Skeletal muscle tissue (tissue), 4 donors: ENCODE data around the gene TEKT3. TPM values are rescaled to one million over a fixed set of nuclear protein-coding genes. Genes with fewer than 3 reads are reported as not detected.

Source experiments
- H3K27ac ChIP-seq: one replicate; pipeline ENCODE4 v1.7.0; 2013; ENCODE audit warnings: mild to moderate bottlenecking, low read depth, low read length, inconsistent platforms
- H3K27me3 ChIP-seq, 3 donors: one replicate each; pipeline ENCODE4 v1.7.0; 2013; ENCODE audit warnings: low read length in 3 of 3; ENCODE audit not compliant: control insufficient read depth in 3 of 3, insufficient read depth in 3 of 3
- H3K36me3 ChIP-seq, 3 donors: one replicate each; pipeline ENCODE4 v1.7.0; 2013; ENCODE audit warnings: low read length in 3 of 3; ENCODE audit not compliant: control insufficient read depth in 3 of 3, insufficient read depth in 3 of 3
- H3K4me1 ChIP-seq, 3 donors: one replicate each; pipeline ENCODE4 v1.7.0; 2013; ENCODE audit warnings: low read length in 3 of 3, mild to moderate bottlenecking in 3 of 3; ENCODE audit not compliant: control insufficient read depth in 3 of 3, insufficient read depth in 3 of 3
- H3K4me3 ChIP-seq, 3 donors: one replicate each; pipeline ENCODE4 v1.7.0; 2013; ENCODE audit warnings: low read length in 3 of 3
- H3K9ac ChIP-seq, 3 donors: one replicate each; pipeline ENCODE4 v1.7.0; 2013; ENCODE audit warnings: low read length in 3 of 3, mild to moderate bottlenecking in 3 of 3, moderate library complexity in 2 of 3, low read depth in 1 of 3
- H3K9me3 ChIP-seq, 3 donors: one replicate each; pipeline ENCODE4 v1.7.0; 2013; ENCODE audit warnings: low read length in 3 of 3; ENCODE audit not compliant: control insufficient read depth in 3 of 3
- total RNA-seq: library from RNA; depleted of rRNA; stranded (reverse); fragments of >200 nt; gene quantifications from one replicate; pipeline ENCODE4 v1.2.3, GENCODE V29; 2014
- donor health status: Osteomylitis.

Gene TEKT3
- not detected for total RNA-seq

DNA sequence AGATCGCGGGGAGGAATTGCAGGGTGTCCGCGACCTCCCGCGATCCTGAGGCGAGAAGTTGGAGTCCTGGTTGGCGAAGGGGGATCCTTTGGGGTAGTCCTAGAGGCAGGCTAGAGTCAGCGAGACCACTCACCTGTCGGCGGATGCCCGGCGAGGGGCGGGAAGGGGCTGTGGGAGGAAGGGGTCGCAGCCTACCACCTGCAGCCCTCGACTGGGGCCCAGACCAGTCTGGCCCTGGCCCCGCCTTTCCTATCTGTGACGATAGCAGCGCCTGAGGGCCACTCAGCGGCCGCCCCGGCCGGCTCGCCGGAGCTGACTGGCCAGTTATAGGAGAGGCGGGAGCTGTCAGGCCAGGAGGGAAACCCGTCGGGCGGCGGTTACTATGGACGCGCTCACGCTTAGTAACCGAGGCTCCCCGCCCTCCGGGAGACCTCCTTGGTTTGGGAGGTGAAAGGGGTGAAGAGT is at the start of gene TEKT3:
TSS of gene TEKT3 (minus strand) at position 213 of the 465 bp plus-strand sequence. CDS start 10,012 bp downstream, outside the sequence.
- peaks cover 8 to 10% (median 9%) of the 10 kb centered on the region in 3 donors for H3K4me1 ChIP-seq
- H3K27ac ChIP-seq: no peak within 1 kb of the TSS
- H3K27me3 ChIP-seq: peaks cover 0 to 3% (median 0%) of the 10 kb centered on the region in 3 donors
- H3K4me3 ChIP-seq: peak within 1 kb of the TSS; percentile 75 to 84 (median 80)
- H3K36me3 ChIP-seq: no peaks in the 10 kb centered on the region
- peak within 1 kb of the TSS; percentile 50 to 79 (median 71) for H3K9ac ChIP-seq
- no peaks in the 10 kb centered on the region for H3K9me3 ChIP-seq

- no peak overlapping the region for H3K27ac ChIP-seq
- no peaks in the 10 kb centered on the region for H3K27me3 ChIP-seq
- H3K36me3 ChIP-seq: no peaks in the 10 kb centered on the region
- no peak overlapping the region for H3K4me3 ChIP-seq
- no peaks in the 10 kb centered on the region for H3K9me3 ChIP-seq
- H3K4me1 ChIP-seq: peaks cover 7 to 13% (median 8%) of the 10 kb centered on the region in 3 donors
- H3K9ac ChIP-seq: no peak overlapping the region
Measured at GRCh38 chr17:15388356-15389041, 47.1 kb upstream of the TEKT3 start.

- no peaks in the 10 kb centered on the region for H3K27me3 ChIP-seq
- H3K4me3 ChIP-seq: no peak overlapping the region
- H3K27ac ChIP-seq: no peak overlapping the region
- no peaks in the 10 kb centered on the region for H3K36me3 ChIP-seq
- H3K9ac ChIP-seq: no peak overlapping the region
- no peaks in the 10 kb centered on the region for H3K9me3 ChIP-seq
- H3K4me1 ChIP-seq: peaks cover 7 to 13% (median 8%) of the 10 kb centered on the region in 3 donors
Measured at GRCh38 chr17:15386083-15386482, 44.7 kb upstream of the TEKT3 start.

DNA sequence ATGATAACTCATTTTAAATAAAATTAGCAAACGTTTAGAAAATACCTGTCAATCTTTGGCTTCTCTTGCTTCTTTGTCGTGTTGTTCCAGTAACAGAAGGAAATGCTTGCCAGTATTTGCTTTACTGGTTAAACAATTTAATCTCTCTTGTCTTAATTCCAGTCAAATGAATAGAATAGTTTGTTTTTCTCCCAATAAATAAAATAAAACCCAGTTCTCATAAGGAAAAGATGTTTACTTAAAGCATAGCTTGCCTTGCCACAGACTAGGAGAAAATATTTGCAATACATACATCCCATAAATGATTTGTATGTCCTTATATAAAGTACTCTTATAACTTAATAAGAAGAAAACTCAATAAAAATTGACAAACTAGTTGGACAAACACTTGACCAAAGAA is 43.9 kb upstream of the TEKT3 start:
- H3K27ac ChIP-seq: no peak overlapping the region
- H3K9ac ChIP-seq: no peak overlapping the region
- H3K9me3 ChIP-seq: no peaks in the 10 kb centered on the region
- H3K4me1 ChIP-seq: peaks cover 7 to 13% (median 8%) of the 10 kb centered on the region in 3 donors
- no peak overlapping the region for H3K4me3 ChIP-seq
- H3K36me3 ChIP-seq: no peaks in the 10 kb centered on the region
- H3K27me3 ChIP-seq: no peaks in the 10 kb centered on the region

- Histone ChIP-seq H3K27ac (peak overlapping the region; percentile 55), H3K4me3 (peak overlapping the region; percentile 61 to 78 (median 70)), H3K9ac (peak overlapping the region; percentile 66 to 77 (median 75)), H3K9me3 (no peaks in the 10 kb centered on the region), H3K4me1 (peaks cover 7 to 13% (median 8%) of the 10 kb centered on the region in 3 donors), H3K27me3 (no peaks in the 10 kb centered on the region), H3K36me3 (no peaks in the 10 kb centered on the region)
Measured at GRCh38 chr17:15384142-15384787, 42.9 kb upstream of the TEKT3 start.

DNA sequence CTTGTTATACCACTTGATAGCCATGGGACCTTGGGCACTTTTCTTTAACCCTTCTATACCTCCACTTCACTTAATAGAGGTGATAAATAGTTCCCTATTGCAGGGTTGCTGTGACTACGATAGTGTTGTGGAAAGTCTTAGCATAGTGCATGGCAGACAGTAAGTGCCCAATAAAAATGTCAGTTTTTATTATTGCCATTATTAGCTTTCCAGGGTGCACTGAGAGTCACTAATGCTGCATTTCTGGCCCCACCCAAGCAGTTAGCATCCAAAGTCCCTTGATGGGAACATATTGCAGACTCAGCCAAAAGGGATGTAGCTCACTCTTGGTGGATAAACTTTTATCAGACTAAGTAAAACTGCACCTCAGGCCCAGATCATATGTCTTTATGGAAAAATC is 41.5 kb upstream of the TEKT3 start:
- H3K9me3 ChIP-seq: no peaks in the 10 kb centered on the region

GRCh38 chr17:15381707-15382106 is 40.3 kb upstream of the TEKT3 start:
- no peak overlapping the region for H3K9ac ChIP-seq

More for the DNA sequence above, 41.5 kb upstream of the TEKT3 start:
- H3K36me3 ChIP-seq: no peaks in the 10 kb centered on the region
- no peak overlapping the region for H3K9ac ChIP-seq
- H3K4me1 ChIP-seq: peaks cover 7 to 10% (median 8%) of the 10 kb centered on the region in 3 donors
- H3K27ac ChIP-seq: no peak overlapping the region
- H3K4me3 ChIP-seq: no peak overlapping the region
- no peaks in the 10 kb centered on the region for H3K27me3 ChIP-seq

DNA sequence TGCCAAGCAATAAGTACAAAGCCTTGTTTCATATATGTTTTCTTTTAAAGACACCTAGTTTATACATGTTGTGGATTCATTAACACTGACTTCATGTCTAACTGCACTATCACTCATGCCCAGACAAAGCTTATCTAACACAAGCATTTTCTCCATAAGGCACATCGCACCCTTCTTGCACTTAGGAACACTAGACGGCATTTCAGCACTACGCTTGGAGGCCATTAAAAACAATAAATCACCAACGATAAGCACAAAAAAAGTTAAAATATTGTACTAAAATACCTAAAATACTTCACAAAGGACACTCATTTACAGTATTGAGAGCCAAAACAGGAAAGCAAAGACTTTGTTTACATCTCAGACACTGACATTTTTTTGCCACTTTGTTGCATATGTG is 39.0 kb upstream of the TEKT3 start:
- Histone ChIP-seq H3K4me3 (no peak overlapping the region), H3K4me1 (peaks cover 7 to 10% (median 8%) of the 10 kb centered on the region in 3 donors), H3K36me3 (no peaks in the 10 kb centered on the region), H3K9me3 (no peaks in the 10 kb centered on the region), H3K27ac (no peak overlapping the region), H3K27me3 (no peaks in the 10 kb centered on the region), H3K9ac (no peak overlapping the region)

More at GRCh38 chr17:15381707-15382106, 40.3 kb upstream of the TEKT3 start:
- H3K27ac ChIP-seq: no peak overlapping the region
- H3K36me3 ChIP-seq: no peaks in the 10 kb centered on the region
- H3K27me3 ChIP-seq: no peaks in the 10 kb centered on the region
- no peak overlapping the region for H3K4me3 ChIP-seq
- H3K9me3 ChIP-seq: no peaks in the 10 kb centered on the region
- H3K4me1 ChIP-seq: peaks cover 7 to 10% (median 8%) of the 10 kb centered on the region in 3 donors

DNA sequence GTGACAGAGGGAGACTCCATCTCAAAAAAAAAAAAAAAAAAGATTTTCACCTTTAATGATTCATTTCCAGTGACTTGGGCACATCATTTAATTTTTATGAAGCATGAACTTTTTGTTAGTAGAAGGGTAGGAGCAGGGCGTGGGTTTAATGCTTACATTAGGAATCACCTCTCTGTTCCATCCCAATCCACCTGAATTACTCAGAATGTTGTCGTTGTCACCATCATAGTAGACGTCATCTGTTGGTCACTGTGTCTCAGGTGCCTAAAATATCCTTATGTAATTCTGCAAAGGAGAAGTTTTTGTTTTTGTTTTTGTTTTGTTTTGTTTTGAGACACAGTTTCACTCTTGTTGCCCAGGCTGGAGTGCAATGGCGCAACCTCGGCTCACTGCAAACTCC is 38.3 kb upstream of the TEKT3 start:
- Histone ChIP-seq H3K9me3 (no peaks in the 10 kb centered on the region), H3K36me3 (no peaks in the 10 kb centered on the region), H3K4me3 (no peak overlapping the region), H3K27me3 (no peaks in the 10 kb centered on the region), H3K27ac (no peak overlapping the region), H3K4me1 (peaks cover 7 to 9% (median 8%) of the 10 kb centered on the region in 3 donors), H3K9ac (no peak overlapping the region)

DNA sequence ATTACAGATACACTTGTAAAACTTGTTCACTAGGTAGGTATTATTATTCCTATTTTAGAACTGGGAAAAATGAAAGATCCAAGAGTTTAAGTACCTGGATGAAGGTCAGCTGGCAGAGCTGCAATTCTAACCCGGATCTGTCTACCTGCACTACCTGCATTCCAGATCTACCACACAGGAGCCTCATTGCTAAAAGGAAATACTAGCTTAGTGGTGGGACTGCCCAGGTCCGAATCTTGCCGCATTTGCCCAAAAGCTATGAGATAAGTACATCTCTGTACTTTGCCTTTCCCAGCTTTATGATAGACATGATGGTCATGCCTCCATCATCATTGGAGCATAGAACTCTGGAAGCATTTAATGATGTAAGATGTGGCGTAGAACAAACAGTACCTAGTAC is 36.8 kb upstream of the TEKT3 start:
- Histone ChIP-seq H3K27me3 (no peaks in the 10 kb centered on the region), H3K9ac (no peak overlapping the region)

More for the DNA sequence above, 36.8 kb upstream of the TEKT3 start:
- Histone ChIP-seq H3K9me3 (no peaks in the 10 kb centered on the region), H3K27ac (no peak overlapping the region), H3K36me3 (no peaks in the 10 kb centered on the region), H3K4me3 (no peak overlapping the region), H3K4me1 (no peaks in the 10 kb centered on the region)
